ENCODE measurements around the gene GPR183.

DNA sequence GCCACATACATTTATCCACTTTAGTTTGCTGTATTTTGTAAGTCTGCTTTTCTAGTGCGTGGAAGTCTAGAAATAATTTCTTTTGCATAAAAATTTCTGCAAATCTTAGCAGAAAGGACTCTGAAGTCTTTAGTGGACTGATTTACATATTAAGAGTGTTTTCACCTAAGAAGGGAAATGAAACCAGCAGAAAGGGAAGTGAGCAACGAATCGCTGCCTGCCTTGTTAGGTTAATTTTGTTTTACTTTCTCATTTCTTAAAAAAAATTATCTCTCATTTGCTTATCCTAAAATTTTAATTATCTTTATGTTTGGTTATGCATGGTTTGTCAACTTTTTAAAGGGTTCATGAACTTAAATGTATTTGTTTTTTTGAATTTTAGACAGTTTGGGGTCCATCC lies 48.3 kb downstream of the GPR183 start:
- TF ChIP-seq POLR2A (IDR thresholded peaks at IDR 0.05; ENCODE audit: low read length) (no peak), GATA1 (IDR thresholded peaks at IDR 0.05; ENCODE audit: low read depth, low read length) (no peak)
